NCI-H345 treated with DMSO at 0.1 percent for 48 hours (cell line): ENCODE data around the gene KCNK6.

Experiments used
- DNase-seq: peaks from one replicate; lab custom pipeline; 2025; ENCODE audit not compliant: unreplicated experiment; lab: John Stamatoyannopoulos, UW

The KCNK6 gene

GRCh38 chr19:38319421-38320258 is at the start of gene KCNK6:
KCNK6 (plus strand) TSS chr19:38319845; CDS start chr19:38319951, 106 bp downstream.
- no peak for DNase-seq

- DNase-seq, result no peak
Measured at GRCh38 chr19:38270587-38271167, 49.0 kb upstream of the KCNK6 start.

- no peak for DNase-seq
Measured at GRCh38 chr19:38273499-38273898, 46.1 kb upstream of the KCNK6 start.

GRCh38 chr19:38274739-38275138 is 44.9 kb upstream of the KCNK6 start:
- no peak for DNase-seq

- DNase-seq, result no peak
Measured at GRCh38 chr19:38276942-38277517, 42.6 kb upstream of the KCNK6 start.

- DNase-seq, result no peak
Measured at GRCh38 chr19:38277549-38277948, 42.1 kb upstream of the KCNK6 start.

- no peak for DNase-seq
Measured at GRCh38 chr19:38277969-38278680, 41.5 kb upstream of the KCNK6 start.

- DNase-seq, result no peak
Measured at GRCh38 chr19:38278751-38279150, 40.9 kb upstream of the KCNK6 start.

GRCh38 chr19:38280030-38280921 is 39.4 kb upstream of the KCNK6 start:
- no peak for DNase-seq

- DNase-seq, result no peak
Measured at GRCh38 chr19:38281811-38282566, 37.7 kb upstream of the KCNK6 start.

- no peak for DNase-seq
Measured at GRCh38 chr19:38283271-38283670, 36.4 kb upstream of the KCNK6 start.

GRCh38 chr19:38284422-38284821 is 35.2 kb upstream of the KCNK6 start:
- no peak for DNase-seq

- DNase-seq, result no peak
Measured at GRCh38 chr19:38285567-38285966, 34.1 kb upstream of the KCNK6 start.

GRCh38 chr19:38287604-38288003 is 32.0 kb upstream of the KCNK6 start:
- DNase-seq, result no peak

- DNase-seq, result no peak
Measured at GRCh38 chr19:38288123-38288855, 31.4 kb upstream of the KCNK6 start.

- DNase-seq, result no peak
Measured at GRCh38 chr19:38289955-38290354, 29.7 kb upstream of the KCNK6 start.

GRCh38 chr19:38290631-38291147 is 29.0 kb upstream of the KCNK6 start:
- no peak for DNase-seq

GRCh38 chr19:38291855-38292254 is 27.8 kb upstream of the KCNK6 start:
- DNase-seq, result no peak

- no peak for DNase-seq
Measured at GRCh38 chr19:38293281-38293680, 26.4 kb upstream of the KCNK6 start.
